ENCODE data around the gene DDX24. TPM values are rescaled to one million over a fixed set of nuclear protein-coding genes. Genes with fewer than 3 reads are reported as not detected.

The DDX24 gene
- polyA plus RNA-seq, 3 donors, result 51.2 to 68.0 (median 53.8) TPM

DNA sequence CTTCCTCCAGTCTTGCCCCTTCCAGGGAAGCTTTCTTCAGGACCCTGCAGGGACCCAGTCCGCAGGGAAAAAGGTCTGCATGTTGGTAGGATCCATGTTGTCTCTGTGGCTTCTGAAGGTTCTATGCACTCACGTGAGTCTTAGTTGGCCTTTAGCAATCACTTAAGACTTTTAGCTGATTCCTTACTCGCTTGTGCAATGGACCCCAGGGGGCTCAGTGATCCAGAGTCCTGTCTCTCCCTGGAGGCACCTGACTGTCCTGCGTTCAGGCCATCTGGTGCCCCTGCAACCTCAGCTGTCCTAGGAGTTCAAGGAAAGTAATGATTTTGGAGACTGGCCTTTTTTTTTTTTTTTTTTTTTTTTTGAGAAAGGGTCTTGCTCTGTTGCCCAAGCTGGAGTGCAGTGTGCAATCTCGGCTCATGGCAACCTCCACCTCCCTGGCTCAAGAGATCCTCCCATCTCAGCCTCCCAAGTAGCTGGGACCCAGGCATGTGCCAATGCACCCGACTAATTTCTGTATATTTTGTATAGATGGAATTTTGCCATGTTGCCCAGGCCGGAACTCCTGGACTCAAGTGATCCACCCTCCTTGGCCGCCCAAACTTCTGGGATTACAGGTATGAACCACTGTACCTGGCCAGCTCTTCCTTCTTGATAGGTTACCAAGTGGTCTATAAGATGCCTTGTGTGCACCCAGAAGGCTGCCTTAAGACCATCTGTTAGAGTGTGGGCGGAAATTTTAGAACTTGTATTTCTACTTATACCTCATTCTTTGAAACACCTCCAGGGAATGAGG is 43.8 kb upstream of the DDX24 start:
- DNase-seq, result no peak
- H3K9ac ChIP-seq (ENCODE audit: insufficient read depth, low read length, poor library complexity, severe bottlenecking), result no peak overlapping the region
- no peak overlapping the region for H2AFZ ChIP-seq (ENCODE audit: insufficient read depth, low read depth, low read length, poor library complexity, severe bottlenecking)
- no peak for TF ChIP-seq CTCF (IDR thresholded peaks at IDR 0.05)
- 98% methylated on average over 4 of the region's 9 CpGs for WGBS (ENCODE audit: insufficient coverage)
- peaks cover 0 to 2% of the 10 kb centered on the region in 2 donors for H3K27me3 ChIP-seq (ENCODE audit: control insufficient read depth in 2 of 2, insufficient read depth in 2 of 2, low read length in 2 of 2)
- no peak overlapping the region for H3K27ac ChIP-seq (ENCODE audit: low read depth in 1 of 2, low read length in 2 of 2)
- intact Hi-C loops (cut with micrococcal nuclease), result no loop called here
- no peak overlapping the region for H3K4me3 ChIP-seq (replicated peaks in 1 of 3; ENCODE audit: low read depth in 2 of 3, low read length in 3 of 3)
- H3K79me2 ChIP-seq (ENCODE audit: insufficient read depth, low read length), result no peaks in the 10 kb centered on the region
- H3K4me3 Mint-ChIP-seq, result no peak overlapping the region
- H4K20me1 ChIP-seq (ENCODE audit: insufficient read depth, low read length), result no peaks in the 10 kb centered on the region
- H3K4me1 ChIP-seq (ENCODE audit: control insufficient read depth in 1 of 2, insufficient read depth in 2 of 2, low read length in 2 of 2), result peaks cover 9 to 17% of the 10 kb centered on the region in 2 donors
- peaks cover 4 to 16% of the 10 kb centered on the region in 2 donors for H3K9me3 ChIP-seq (replicated peaks in 1 of 2; ENCODE audit: control insufficient read depth in 1 of 2, insufficient read depth in 1 of 2, low read length in 2 of 2)
- peaks cover 13 to 15% of the 10 kb centered on the region in 2 donors for H3K36me3 ChIP-seq (replicated peaks in 1 of 2; ENCODE audit: control insufficient read depth in 1 of 2, insufficient read depth in 2 of 2, low read length in 2 of 2)
- peaks cover 10% of the 10 kb centered on the region for H3K4me1 Mint-ChIP-seq
- H3K4me2 ChIP-seq (replicated peaks; ENCODE audit: extremely low read depth, low read length, poor library complexity, severe bottlenecking), result no peak overlapping the region
- H3K27ac Mint-ChIP-seq, result peak overlapping the region in 1 of 7 donors; percentile 1
- H3K9me3 Mint-ChIP-seq, result peaks cover 6 to 16% (median 11%) of the 10 kb centered on the region in 7 donors
- H3K36me3 Mint-ChIP-seq, result peaks cover 6 to 14% of the 10 kb centered on the region in 2 donors
- peaks cover 4 to 9% (median 8%) of the 10 kb centered on the region in 3 donors for H3K27me3 Mint-ChIP-seq (ENCODE audit: low read depth in 3 of 3)

- no peak overlapping the region for H3K4me2 ChIP-seq (replicated peaks; ENCODE audit: extremely low read depth, low read length, poor library complexity, severe bottlenecking)
- DNase-seq, result no peak
- H3K9me3 Mint-ChIP-seq, result peaks cover 10 to 23% (median 18%) of the 10 kb centered on the region in 7 donors
- no peaks in the 10 kb centered on the region for H3K79me2 ChIP-seq (ENCODE audit: insufficient read depth, low read length)
- H4K20me1 ChIP-seq (ENCODE audit: insufficient read depth, low read length), result no peaks in the 10 kb centered on the region
- peaks cover 0 to 2% of the 10 kb centered on the region in 2 donors for H3K27me3 ChIP-seq (ENCODE audit: control insufficient read depth in 2 of 2, insufficient read depth in 2 of 2, low read length in 2 of 2)
- WGBS (ENCODE audit: insufficient coverage), result no CpG with 5 or more reads among the region's 1 CpG
- peaks cover 6 to 14% of the 10 kb centered on the region in 2 donors for H3K36me3 Mint-ChIP-seq
- no peak overlapping the region for H2AFZ ChIP-seq (ENCODE audit: insufficient read depth, low read depth, low read length, poor library complexity, severe bottlenecking)
- H3K4me1 Mint-ChIP-seq, result peaks cover 6% of the 10 kb centered on the region
- H3K36me3 ChIP-seq (replicated peaks in 1 of 2; ENCODE audit: control insufficient read depth in 1 of 2, insufficient read depth in 2 of 2, low read length in 2 of 2), result peaks cover 13 to 15% of the 10 kb centered on the region in 2 donors
- no peak overlapping the region for H3K4me3 ChIP-seq (replicated peaks in 1 of 3; ENCODE audit: low read depth in 2 of 3, low read length in 3 of 3)
- no peak overlapping the region for H3K9ac ChIP-seq (ENCODE audit: insufficient read depth, low read length, poor library complexity, severe bottlenecking)
- H3K27ac ChIP-seq (ENCODE audit: low read depth in 1 of 2, low read length in 2 of 2), result no peak overlapping the region
- TF ChIP-seq CTCF (IDR thresholded peaks at IDR 0.05), result no peak
- peaks cover 5 to 8% of the 10 kb centered on the region in 2 donors for H3K4me1 ChIP-seq (ENCODE audit: control insufficient read depth in 1 of 2, insufficient read depth in 2 of 2, low read length in 2 of 2)
- peaks cover 2 to 10% (median 10%) of the 10 kb centered on the region in 3 donors for H3K27me3 Mint-ChIP-seq (ENCODE audit: low read depth in 3 of 3)
- no peak overlapping the region for H3K4me3 Mint-ChIP-seq
- peaks cover 12 to 25% of the 10 kb centered on the region in 2 donors for H3K9me3 ChIP-seq (replicated peaks in 1 of 2; ENCODE audit: control insufficient read depth in 1 of 2, insufficient read depth in 1 of 2, low read length in 2 of 2)
- intact Hi-C loops (cut with micrococcal nuclease), result no loop called here
- H3K27ac Mint-ChIP-seq, result no peak overlapping the region
Measured at GRCh38 chr14:94123868-94124267, 42.9 kb upstream of the DDX24 start.

All from CD14-positive monocyte (primary cell).